Subcutaneous adipose tissue (tissue), 4 donors: ENCODE data around the gene LUC7L3. TPM values are rescaled to one million over a fixed set of nuclear protein-coding genes. Genes with fewer than 3 reads are reported as not detected.

ENCODE experiments used
- CTCF ChIP-seq: fragments of 450-650 bp; IDR thresholded peaks from one replicate; pipeline ENCODE4 v1.5.1; 2016; ENCODE audit warnings: low read depth, mild to moderate bottlenecking, control low read depth, antibody characterized with exemption, moderate library complexity
- total RNA-seq, 4 donors: library from RNA; depleted of rRNA; stranded (reverse); fragments of >200 nt; gene quantifications; one replicate each; pipeline ENCODE4 v1.1.0, GENCODE V29; 2016

LUC7L3 gene
- total RNA-seq, 4 donors from 2014 or later, result 79.9 to 101 (median 82.2) TPM

GRCh38 chr17:50783905-50784304, 64.5 kb downstream of the LUC7L3 start:
- TF ChIP-seq CTCF, result no peak

GRCh38 chr17:50785126-50785525, 65.7 kb downstream of the LUC7L3 start:
- no peak for TF ChIP-seq CTCF

- TF ChIP-seq CTCF, result no peak
Observed at GRCh38 chr17:50785946-50786570, 66.7 kb downstream of the LUC7L3 start.

- TF ChIP-seq CTCF, result no peak
Observed at GRCh38 chr17:50787106-50787505, 67.7 kb downstream of the LUC7L3 start.

- no peak for TF ChIP-seq CTCF
Observed at GRCh38 chr17:50790618-50791017, 71.2 kb downstream of the LUC7L3 start.

GRCh38 chr17:50792132-50792531, 72.7 kb downstream of the LUC7L3 start:
- TF ChIP-seq CTCF, result no peak

GRCh38 chr17:50793007-50793406, 73.6 kb downstream of the LUC7L3 start:
- no peak for TF ChIP-seq CTCF
